ENCODE measurements around the gene CRISPLD2. TPM values are rescaled to one million over a fixed set of nuclear protein-coding genes. Genes with fewer than 3 reads are reported as not detected.
"Not testable (repeated sequence)": the region's sequence is repeated elsewhere in the genome, so short reads cannot be mapped to it uniquely, and the experiment has no call there.

Gene CRISPLD2
- total RNA-seq, 1 donor from 2014 or later, result 6.5 TPM

DNA sequence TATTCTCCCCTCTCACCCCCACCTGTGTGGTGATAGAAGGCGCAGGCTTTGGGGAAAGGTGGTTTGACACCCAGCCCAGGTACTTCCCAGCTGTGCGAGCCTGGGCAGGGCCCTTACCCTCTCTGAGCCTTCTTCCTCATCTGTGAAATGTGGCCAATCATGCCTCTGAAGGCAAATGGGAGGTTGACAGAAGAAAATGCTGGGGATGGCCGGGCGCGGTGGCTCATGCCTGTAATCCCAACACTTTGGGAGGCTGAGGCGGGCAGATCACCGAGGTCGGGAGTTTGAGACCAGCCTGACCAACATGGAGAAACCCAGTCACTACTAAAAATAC is 43.7 kb downstream of the CRISPLD2 start:
- ATAC-seq, result no peak

GRCh38 chr16:84864326-84864955 is 44.7 kb downstream of the CRISPLD2 start:
- ATAC-seq, result no peak

- ATAC-seq, result no peak
These were observed 47.9 kb downstream of the CRISPLD2 start for GRCh38 chr16:84867696-84868095.

DNA sequence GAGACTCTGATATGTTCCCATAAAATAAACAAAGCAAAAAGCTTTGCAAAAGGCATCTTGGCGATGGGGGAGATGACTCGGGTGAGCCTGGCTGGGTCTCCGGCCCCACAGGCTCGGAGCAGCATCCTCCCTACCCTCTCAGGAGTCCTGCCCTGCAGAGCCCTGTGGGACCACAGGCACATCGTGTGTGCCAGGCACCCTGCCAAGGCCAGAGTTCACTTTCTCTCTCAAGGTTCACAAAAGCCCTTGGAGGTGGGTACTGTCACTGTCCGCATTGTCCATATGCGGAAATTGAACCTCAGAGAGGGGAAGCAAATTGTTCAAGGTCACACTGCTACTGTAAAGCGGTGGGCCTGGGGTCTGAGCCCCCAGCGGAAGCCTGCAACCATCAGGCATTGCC is 48.5 kb downstream of the CRISPLD2 start:
- ATAC-seq, result no peak

DNA sequence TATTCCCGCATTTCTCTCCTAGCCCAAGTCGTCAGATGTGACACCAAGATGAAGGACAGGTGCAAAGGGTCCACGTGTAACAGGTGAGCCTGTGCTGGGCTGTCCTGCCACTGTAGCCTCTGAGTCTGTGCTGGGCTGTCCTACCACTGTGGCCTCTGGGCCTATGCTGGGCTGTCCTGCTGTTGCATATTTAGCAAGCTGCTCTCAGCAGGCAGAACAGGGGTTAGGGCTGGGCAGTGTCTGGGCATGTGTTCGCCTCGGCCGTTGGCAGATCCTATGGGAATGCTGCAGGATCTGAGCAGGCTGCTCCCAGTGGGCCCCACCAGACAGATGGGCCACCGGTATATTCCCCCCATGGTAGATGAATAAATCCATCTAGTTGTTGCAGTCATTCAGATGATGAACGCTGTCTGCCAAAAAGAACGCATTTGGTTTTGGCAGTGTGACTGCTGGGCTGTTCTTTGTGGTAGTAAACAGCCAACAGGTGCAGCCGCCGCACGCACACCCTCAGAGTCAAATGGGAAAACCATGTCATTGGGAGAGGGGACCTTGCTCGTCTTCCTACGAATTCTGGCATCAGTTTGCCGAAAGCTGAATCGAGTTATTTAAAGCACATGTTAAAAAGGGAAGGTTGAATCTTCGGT is 49.2 kb downstream of the CRISPLD2 start:
- ATAC-seq, result no peak

GRCh38 chr16:84869473-84869845 is 49.7 kb downstream of the CRISPLD2 start:
- no peak for ATAC-seq

GRCh38 chr16:84872971-84873370 is 53.2 kb downstream of the CRISPLD2 start:
- ATAC-seq, result not testable (repeated sequence)

DNA sequence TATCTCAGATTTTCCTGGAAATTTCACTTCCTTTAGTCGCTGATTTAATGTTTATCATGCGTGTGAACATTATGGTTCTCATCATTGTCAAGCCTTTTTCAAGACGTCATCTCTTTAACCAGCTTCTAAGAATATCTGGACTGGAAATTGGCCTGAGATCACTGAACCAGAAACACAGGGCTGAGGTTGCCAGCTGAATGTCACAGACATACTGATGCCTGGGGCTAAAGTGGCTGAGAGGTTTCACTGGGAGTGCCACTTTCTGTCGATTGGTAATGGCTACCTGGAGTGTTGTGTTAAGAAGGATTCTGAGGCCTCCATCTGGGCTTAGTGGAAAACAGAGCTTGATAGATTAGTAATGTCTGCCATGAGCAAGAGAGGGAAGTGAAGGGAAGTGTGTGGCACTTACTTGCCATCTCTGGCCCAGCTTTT is 54.2 kb downstream of the CRISPLD2 start:
- ATAC-seq, result no peak

DNA sequence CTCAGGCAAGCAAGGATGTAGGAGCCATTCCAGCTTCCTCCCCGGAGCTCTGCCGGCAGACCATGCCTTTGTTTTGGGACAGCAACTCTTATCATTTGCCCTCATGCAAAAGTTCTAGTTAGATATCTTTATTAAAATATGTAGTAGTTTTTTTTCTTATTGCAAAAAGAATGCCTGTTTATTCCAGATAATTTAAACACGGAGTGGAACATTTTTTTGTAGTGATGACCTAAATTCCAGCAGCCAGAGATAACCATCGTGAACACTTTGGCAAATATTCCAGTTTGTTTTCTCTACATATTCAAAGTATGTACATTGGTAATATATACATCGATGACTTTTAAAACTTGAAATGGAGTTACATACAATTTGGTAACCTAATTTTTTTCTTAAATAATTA is 54.8 kb downstream of the CRISPLD2 start:
- ATAC-seq, result no peak

DNA sequence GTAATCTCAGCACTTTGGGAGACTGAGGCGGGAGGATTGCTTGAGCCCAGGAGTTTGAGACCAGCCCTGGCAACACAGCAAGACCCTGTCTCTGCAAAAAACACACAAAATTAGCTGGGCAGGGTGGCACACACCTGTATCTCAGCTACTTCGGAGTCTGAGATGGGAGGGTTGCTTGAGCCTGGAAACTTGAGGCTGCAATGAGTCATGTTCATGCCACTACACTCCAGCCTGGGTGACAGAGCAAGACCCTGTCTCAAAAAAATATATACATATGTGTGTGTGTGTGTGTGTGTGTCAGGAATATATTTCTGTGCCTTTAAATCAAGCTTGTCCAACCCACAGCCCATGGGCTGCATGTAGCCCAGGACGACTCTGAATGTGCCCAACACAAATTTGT is 55.2 kb downstream of the CRISPLD2 start:
- no peak for ATAC-seq

DNA sequence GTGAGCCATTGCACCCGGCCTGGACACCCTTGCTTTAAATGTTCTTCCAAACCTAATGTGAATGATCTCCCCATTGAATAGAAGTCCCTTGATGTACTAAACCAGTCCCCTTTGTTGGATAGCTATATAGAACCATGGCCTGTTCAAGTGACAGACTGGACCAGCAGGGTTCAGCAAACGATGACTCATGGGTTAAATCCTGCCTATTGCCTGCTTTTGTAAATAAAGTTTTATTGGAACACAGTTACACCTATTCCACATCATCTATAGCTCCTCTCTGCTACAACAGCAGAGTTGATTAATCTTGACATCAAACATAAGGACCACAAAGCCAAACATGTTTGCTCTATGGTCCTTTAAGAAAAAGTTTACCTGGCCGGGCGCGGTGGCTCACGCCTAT is 56.1 kb downstream of the CRISPLD2 start:
- no peak for ATAC-seq

DNA sequence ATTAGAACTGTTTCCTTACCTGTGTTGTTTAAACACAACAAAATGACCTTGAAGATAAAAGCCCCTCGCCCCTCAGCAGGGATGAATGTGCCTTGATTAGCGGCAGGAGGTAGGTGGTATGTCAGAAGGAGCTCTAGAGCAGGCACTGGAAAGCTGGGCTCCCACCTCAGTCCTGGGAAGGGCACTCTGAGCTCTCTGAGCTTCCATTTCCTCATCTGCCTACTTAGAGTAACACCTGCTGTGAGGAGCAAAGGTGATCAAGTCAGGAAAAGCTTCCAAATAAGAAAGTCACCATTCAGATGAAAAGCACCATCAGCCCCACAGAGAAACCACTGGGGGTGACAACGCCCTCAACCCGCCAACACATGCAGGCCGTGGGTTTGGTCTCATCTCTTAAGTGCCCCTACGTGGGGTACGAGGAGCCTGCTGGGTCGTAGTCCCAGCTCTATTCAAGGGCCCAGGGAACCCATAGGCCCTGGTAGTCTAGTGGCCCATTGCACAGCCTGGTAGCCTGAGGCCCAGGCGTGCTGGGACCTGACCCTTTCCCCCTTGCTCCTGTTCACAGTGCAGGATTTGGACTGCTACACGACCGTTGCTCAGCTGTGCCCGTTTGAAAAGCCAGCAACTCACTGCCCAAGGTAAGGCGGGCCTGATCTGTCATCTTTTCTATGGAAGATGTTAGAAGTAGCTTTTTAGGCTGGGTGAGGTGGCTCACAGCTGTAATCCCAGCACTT is 57.3 kb downstream of the CRISPLD2 start:
- ATAC-seq, result no peak

GRCh38 chr16:84878770-84879169 is 59.0 kb downstream of the CRISPLD2 start:
- no peak for ATAC-seq

- ATAC-seq, result peak; percentile 72
These were observed 60.0 kb downstream of the CRISPLD2 start for GRCh38 chr16:84879569-84880487.

- ATAC-seq, result no peak
These were observed 62.1 kb downstream of the CRISPLD2 start for GRCh38 chr16:84881702-84882521.

DNA sequence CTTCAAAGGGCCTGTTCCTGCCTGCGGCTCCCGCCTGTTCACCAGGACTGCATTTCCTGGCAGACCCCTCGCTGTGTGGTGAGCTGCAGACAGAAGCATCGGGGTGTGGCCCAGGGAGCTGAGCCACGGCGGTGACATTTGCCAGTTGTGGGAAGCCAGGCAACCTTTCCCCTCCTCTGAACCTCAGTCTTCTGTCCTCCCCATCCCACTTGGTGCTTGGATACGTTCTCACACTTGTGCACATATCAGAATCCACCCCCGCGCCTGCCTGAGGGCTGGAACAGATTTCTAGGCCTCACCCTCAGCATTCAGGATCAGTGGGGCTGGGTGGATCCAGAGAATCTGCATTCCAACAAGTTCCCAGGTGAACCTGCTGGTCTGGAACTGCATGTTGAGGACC is 63.5 kb downstream of the CRISPLD2 start:
- peak; percentile 27 for ATAC-seq

GRCh38 chr16:84884246-84884595 is 64.4 kb downstream of the CRISPLD2 start:
- no peak for ATAC-seq

GRCh38 chr16:84884596-84885341 is 65.0 kb downstream of the CRISPLD2 start:
- peak; percentile 17 for ATAC-seq

DNA sequence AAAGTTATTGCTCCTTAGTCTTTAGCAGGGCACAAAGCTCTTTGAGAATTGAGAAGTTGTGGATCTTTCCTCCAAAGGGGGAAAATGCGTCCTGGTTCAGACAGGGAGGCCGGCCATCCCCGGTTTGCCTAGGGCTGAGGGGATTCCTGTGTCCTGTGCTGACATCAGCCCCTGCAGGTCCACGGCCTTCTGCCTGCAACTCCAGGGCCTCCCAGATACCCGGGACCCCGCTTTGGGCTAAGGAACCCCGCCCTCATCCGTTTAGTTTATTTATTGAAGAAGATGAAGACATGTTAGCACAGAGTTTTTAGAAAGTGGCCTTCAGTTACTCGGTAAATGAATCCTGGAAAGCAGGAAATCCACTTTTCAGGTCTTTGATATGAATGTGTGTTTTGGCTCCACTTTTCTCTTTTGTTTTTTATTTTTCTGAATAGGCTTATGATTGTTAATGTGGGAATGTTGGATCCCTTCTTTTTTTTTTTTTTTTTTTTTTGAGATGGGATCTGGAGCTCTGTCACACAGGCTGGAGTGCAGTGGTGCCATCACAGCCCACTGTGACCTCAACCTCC is 65.6 kb downstream of the CRISPLD2 start:
- ATAC-seq, result no peak

DNA sequence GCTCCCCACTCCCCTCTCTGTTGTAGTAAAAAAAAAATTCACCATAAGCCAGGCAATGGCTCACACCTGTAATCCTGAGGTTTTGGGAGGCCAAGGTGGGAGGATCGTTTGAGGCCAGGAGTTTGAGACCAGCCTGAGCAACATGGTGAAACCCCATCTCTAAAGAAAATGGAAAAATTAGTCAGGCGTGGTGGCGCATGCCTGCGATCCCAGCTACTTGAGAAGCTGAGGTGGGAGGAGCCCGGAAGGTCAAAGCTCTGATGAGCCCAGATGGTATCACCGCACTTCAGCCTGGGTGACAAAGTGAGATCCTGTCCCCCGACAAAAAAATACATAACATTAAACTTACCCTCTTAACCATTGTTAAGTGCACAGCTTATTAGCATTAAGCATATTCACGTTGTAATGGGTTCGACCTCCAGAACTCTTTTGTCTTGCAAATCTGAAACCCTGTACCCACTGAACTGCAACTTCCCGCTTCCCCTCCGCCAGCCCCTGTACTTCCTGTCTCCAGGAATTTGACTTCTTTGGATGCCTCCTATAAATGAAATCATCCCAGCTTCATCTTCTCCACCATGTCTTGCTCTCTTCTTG is 66.8 kb downstream of the CRISPLD2 start:
- no peak for ATAC-seq

DNA sequence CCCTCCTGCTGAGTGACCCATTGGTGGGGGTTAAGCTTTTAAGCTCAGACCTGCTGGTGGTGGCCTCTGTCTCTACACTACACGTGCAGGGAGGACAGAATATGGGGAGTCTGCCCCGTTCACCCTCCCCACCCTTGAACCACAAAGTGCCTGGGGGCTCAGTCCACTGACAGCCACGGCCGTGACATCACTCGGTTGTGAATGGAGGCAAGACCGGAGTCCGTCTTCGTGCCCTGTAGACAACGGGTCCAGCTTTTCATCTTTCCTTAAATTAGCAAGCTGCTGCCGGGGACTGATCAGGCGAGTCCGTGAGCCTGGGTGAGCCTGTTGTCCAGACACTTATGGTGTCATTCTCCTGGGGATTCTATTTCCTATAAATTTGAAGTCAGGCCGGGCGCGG is 67.4 kb downstream of the CRISPLD2 start:
- no peak for ATAC-seq
